ENCODE results near the gene COL4A2.
"Not testable (repeated sequence)": the region's sequence is repeated elsewhere in the genome, so short reads cannot be mapped to it uniquely, and the experiment has no call there.

The COL4A2 gene

DNA sequence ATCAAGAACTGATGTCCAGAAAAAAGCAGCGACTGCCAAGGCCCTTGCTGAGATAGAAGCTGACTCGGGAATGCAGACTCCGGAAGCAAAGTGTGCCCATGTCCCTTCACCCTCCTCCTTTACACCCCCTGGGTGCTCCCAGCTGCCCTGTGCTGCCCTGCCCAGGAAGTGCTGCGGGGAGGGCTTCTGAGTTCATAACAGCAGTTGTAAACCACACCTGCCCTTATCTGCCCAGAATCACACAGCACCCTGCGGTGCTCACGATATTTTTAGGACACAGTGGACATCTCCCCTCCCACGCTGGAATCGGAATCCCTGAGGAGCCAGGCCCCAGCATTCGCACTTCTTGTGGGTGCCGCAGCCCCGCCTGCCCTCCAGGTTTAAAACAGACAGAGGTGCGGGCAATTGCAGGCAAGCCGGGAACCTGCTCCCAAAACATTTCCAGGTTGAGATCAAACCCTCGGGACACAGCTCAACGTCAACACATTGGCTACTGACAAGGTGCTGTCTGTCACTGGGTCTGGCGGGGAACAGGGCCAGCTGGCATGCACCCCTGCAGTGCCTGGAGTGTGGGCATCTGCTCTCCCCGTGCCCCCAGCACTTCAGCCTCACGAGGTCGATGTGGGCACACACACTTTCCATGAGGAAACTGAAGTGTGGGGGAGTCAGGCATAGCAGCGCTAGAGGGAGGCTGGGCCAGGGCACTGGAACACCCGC lies 217.6 kb downstream of the COL4A2 start:
- Histone ChIP-seq H3K9me3 (ENCODE audit: control insufficient read depth in 1 of 2, low read length in 2 of 2) (no peaks in the 10 kb centered on the region), H3K4me1 (ENCODE audit: control insufficient read depth in 1 of 2, insufficient read depth in 2 of 2, low read length in 2 of 2) (peaks cover 72 to 92% of the 10 kb centered on the region in 2 donors), H3K4me3 (ENCODE audit: low read depth in 1 of 2, low read length in 2 of 2) (peak overlapping the region; percentile 44 to 45), H3K27ac (ENCODE audit: low read depth, low read length) (peak overlapping the region; percentile 64), H3K27me3 (ENCODE audit: control insufficient read depth in 1 of 2, insufficient read depth in 2 of 2, low read length in 2 of 2) (no peaks in the 10 kb centered on the region), H3K36me3 (ENCODE audit: control insufficient read depth in 1 of 2, insufficient read depth in 2 of 2, low read length in 2 of 2) (peaks cover 0 to 10% of the 10 kb centered on the region in 2 donors), H3K9ac (ENCODE audit: low read depth in 1 of 2, low read length in 2 of 2) (peak overlapping the region; percentile 45 to 51)

DNA sequence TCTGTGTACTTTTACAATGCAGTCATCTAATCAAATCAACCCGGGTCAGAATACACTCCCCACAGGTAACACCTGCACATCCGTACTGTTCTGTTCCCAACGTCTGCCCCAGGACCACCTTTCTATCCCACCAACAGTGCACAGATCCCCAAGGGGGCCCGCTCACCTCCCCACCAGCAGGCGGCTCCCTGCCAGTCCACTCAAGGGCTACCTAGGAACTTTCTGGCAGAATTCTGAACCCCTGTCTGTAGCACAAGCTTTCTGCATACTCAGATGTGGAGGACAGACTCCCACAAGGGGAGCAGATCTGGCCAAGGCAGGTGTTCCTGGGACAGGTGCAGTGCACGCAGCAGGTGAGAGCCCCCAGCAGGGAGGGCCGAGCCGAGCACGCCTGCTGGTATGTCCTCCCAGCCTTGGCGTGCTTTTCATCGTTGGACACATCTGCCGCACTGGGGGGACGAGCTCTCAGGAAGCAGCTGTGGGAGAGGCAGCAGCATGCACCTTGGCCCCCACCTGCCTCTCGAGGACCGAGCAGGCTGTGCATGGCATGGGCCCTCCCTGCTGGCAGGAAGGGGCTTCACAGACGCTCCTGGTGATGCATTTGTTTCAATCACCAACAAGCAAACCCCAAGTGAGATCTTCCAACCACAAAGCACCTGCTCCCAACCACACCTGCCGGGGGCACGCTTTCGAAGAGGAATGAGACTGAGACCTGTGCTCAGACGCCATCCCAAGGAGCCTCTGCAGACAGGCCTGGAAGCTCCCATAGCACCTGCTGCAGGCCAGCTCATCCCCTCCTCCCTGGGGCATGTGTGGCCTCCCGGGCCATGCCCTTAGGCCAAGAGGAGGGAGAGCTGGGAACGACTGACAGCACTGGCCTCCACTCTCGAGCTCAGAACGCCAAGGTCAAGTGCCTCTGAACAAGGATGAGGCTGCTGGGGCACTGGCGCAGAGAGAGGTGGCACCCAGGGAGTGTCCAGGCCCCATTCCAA lies 218.5 kb downstream of the COL4A2 start:
- Histone ChIP-seq H3K27ac (ENCODE audit: low read depth, low read length) (peak overlapping the region; percentile 64), H3K9me3 (ENCODE audit: control insufficient read depth in 1 of 2, low read length in 2 of 2) (no peaks in the 10 kb centered on the region), H3K4me3 (ENCODE audit: low read depth in 1 of 2, low read length in 2 of 2) (peak overlapping the region in 1 of 2 donors; percentile 44), H3K27me3 (ENCODE audit: control insufficient read depth in 1 of 2, insufficient read depth in 2 of 2, low read length in 2 of 2) (no peaks in the 10 kb centered on the region), H3K36me3 (ENCODE audit: control insufficient read depth in 1 of 2, insufficient read depth in 2 of 2, low read length in 2 of 2) (peaks cover 0 to 7% of the 10 kb centered on the region in 2 donors), H3K9ac (ENCODE audit: low read depth in 1 of 2, low read length in 2 of 2) (peak overlapping the region; percentile 19 to 51), H3K4me1 (ENCODE audit: control insufficient read depth in 1 of 2, insufficient read depth in 2 of 2, low read length in 2 of 2) (peaks cover 64 to 83% of the 10 kb centered on the region in 2 donors)

DNA sequence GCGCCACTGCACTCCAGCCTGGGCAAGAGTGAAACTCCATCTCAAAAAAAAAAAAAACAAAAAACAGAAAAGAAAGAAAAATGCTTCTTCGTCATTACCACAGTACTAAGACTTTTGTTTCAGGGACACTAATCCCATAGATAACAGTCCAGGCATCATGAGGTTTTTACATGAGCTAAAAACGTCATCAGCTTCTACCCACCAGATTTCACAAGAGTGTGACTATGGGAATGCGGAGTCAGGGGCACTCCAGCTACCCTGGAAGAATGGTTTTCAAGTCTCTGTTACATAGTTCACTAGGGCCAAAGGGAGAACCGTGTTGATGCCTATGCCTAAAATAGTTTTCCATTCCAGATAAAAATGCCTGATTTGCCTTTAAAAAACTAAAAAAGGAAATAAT lies 221.3 kb downstream of the COL4A2 start:
- Histone ChIP-seq H3K9ac (ENCODE audit: low read depth in 1 of 2, low read length in 2 of 2) (no peak overlapping the region), H3K36me3 (ENCODE audit: control insufficient read depth in 1 of 2, insufficient read depth in 2 of 2, low read length in 2 of 2) (peaks cover 0 to 4% of the 10 kb centered on the region in 2 donors), H3K4me3 (ENCODE audit: low read depth in 1 of 2, low read length in 2 of 2) (no peak overlapping the region), H3K9me3 (ENCODE audit: control insufficient read depth in 1 of 2, low read length in 2 of 2) (no peaks in the 10 kb centered on the region), H3K27ac (ENCODE audit: low read depth, low read length) (no peak overlapping the region), H3K4me1 (ENCODE audit: control insufficient read depth in 1 of 2, insufficient read depth in 2 of 2, low read length in 2 of 2) (peaks cover 57 to 64% of the 10 kb centered on the region in 2 donors), H3K27me3 (ENCODE audit: control insufficient read depth in 1 of 2, insufficient read depth in 2 of 2, low read length in 2 of 2) (no peaks in the 10 kb centered on the region)

DNA sequence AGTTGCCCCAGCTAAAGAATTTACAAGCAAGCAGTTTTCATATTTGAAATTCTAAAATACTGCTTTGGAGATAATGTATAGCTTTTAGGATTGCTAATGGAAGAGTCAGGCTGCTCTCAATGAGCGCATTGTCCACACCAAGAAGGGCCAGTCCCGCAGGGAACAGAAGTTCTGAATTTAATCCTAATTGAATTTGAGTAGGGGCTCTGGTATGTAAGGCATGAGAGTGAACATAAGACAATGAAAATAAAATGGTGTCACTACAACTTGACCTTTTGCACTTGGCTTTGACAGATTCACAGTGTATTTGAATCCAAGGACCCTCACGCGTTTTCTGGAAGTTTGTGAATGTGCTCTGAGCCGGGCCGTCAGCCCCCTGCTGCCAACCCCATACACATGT lies 221.8 kb downstream of the COL4A2 start:
- Histone ChIP-seq H3K9ac (ENCODE audit: low read depth in 1 of 2, low read length in 2 of 2) (no peak overlapping the region), H3K4me1 (ENCODE audit: control insufficient read depth in 1 of 2, insufficient read depth in 2 of 2, low read length in 2 of 2) (peaks cover 51 to 58% of the 10 kb centered on the region in 2 donors), H3K36me3 (ENCODE audit: control insufficient read depth in 1 of 2, insufficient read depth in 2 of 2, low read length in 2 of 2) (no peaks in the 10 kb centered on the region), H3K4me3 (ENCODE audit: low read depth in 1 of 2, low read length in 2 of 2) (no peak overlapping the region), H3K9me3 (ENCODE audit: control insufficient read depth in 1 of 2, low read length in 2 of 2) (no peaks in the 10 kb centered on the region), H3K27ac (ENCODE audit: low read depth, low read length) (peak overlapping the region; percentile 49), H3K27me3 (ENCODE audit: control insufficient read depth in 1 of 2, insufficient read depth in 2 of 2, low read length in 2 of 2) (no peaks in the 10 kb centered on the region)

DNA sequence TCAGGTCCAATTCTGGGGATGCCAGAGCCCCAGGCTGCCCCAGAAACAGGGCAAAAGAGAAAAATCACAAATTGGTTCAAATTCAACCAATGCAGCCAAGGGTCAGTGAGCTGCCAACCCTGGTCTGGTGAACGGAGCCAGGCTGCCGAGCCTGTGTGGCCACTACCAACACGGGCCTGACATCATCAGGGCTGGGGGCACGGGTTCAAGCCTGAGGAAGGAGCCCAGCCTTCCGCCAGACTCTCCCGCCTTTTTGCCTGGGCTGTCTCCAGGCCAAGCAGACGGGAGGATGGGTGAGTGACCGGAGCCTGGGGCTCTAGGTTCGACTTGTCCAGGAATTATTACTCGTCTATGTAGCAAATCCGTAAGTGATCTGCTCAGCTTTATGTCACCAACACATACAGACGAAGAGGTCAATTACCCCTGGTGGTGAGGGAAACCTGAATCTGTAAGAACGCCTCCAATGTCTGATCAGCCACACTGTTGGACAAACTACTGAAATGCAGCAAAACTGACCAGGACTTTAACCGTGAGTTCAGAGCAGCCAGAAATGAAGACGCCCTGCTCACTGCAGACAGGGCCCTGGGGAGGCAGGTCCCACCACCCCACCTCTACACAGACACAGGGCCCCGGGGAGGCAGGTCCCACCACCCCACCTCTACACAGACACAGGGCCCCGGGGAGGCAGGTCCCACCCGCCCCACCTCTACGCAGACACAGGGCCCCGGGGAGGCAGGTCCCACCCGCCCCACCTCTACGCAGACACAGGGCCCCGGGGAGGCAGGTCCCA lies 222.6 kb downstream of the COL4A2 start:
- H3K36me3 ChIP-seq (ENCODE audit: control insufficient read depth in 1 of 2, insufficient read depth in 2 of 2, low read length in 2 of 2): no peaks in the 10 kb centered on the region
- no peaks in the 10 kb centered on the region for H3K9me3 ChIP-seq (ENCODE audit: control insufficient read depth in 1 of 2, low read length in 2 of 2)
- no peak overlapping the region for H3K4me3 ChIP-seq (ENCODE audit: low read depth in 1 of 2, low read length in 2 of 2)
- no peaks in the 10 kb centered on the region for H3K27me3 ChIP-seq (ENCODE audit: control insufficient read depth in 1 of 2, insufficient read depth in 2 of 2, low read length in 2 of 2)
- H3K9ac ChIP-seq (ENCODE audit: low read depth in 1 of 2, low read length in 2 of 2): no peak overlapping the region
- H3K27ac ChIP-seq (ENCODE audit: low read depth, low read length): peak overlapping the region; percentile 49
- peaks cover 43 to 50% of the 10 kb centered on the region in 2 donors for H3K4me1 ChIP-seq (ENCODE audit: control insufficient read depth in 1 of 2, insufficient read depth in 2 of 2, low read length in 2 of 2)

DNA sequence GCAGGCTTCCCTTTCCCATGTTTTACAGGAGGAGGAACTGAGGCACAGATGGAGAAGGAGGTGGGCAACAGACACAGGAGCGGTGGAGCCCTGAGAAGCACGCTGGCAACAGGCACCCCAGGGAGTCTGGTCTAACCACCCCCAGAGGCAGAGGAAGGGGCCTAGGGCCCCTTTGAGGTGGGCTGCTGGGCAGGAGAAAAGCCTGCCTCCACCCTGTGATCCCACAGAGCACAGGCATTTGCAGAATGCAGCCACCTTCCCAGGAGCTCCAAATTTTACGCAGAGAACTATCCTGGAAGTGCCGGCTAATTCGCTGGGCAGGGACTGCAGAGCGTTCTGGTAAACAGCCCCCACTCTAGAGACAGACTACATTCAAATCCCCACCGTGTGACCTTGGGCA lies 224.0 kb downstream of the COL4A2 start:
- Histone ChIP-seq H3K27ac (ENCODE audit: low read depth, low read length) (no peak overlapping the region), H3K9me3 (ENCODE audit: control insufficient read depth in 1 of 2, low read length in 2 of 2) (no peaks in the 10 kb centered on the region), H3K9ac (ENCODE audit: low read depth in 1 of 2, low read length in 2 of 2) (no peak overlapping the region), H3K4me1 (ENCODE audit: control insufficient read depth in 1 of 2, insufficient read depth in 2 of 2, low read length in 2 of 2) (peaks cover 29 to 36% of the 10 kb centered on the region in 2 donors), H3K4me3 (ENCODE audit: low read depth in 1 of 2, low read length in 2 of 2) (no peak overlapping the region), H3K27me3 (ENCODE audit: control insufficient read depth in 1 of 2, insufficient read depth in 2 of 2, low read length in 2 of 2) (no peaks in the 10 kb centered on the region), H3K36me3 (ENCODE audit: control insufficient read depth in 1 of 2, insufficient read depth in 2 of 2, low read length in 2 of 2) (no peaks in the 10 kb centered on the region)

DNA sequence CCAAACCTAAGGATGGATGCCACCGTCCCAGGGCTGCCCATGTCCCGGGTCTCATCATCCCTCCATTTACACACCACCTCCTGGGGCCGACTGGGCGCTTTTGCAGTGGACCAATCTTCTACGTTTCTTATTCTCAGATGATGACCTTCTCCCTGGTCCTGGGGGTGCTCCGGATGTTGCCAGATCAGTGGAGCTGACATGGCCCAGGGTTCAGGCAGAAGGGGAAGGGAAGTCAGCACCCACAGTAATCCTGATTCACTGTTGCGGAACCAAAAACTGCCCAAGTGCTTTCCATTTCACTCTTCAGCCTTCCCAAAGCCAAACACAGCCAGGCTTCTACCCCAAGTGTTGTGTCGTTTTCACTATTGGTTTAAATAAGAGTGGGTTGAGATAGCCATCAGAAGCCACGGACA lies 224.6 kb downstream of the COL4A2 start:
- Histone ChIP-seq H3K4me1 (ENCODE audit: control insufficient read depth in 1 of 2, insufficient read depth in 2 of 2, low read length in 2 of 2) (peaks cover 24 to 31% of the 10 kb centered on the region in 2 donors), H3K27ac (ENCODE audit: low read depth, low read length) (no peak overlapping the region), H3K9me3 (ENCODE audit: control insufficient read depth in 1 of 2, low read length in 2 of 2) (no peaks in the 10 kb centered on the region), H3K4me3 (ENCODE audit: low read depth in 1 of 2, low read length in 2 of 2) (no peak overlapping the region), H3K36me3 (ENCODE audit: control insufficient read depth in 1 of 2, insufficient read depth in 2 of 2, low read length in 2 of 2) (no peaks in the 10 kb centered on the region), H3K27me3 (ENCODE audit: control insufficient read depth in 1 of 2, insufficient read depth in 2 of 2, low read length in 2 of 2) (no peaks in the 10 kb centered on the region), H3K9ac (ENCODE audit: low read depth in 1 of 2, low read length in 2 of 2) (no peak overlapping the region)

DNA sequence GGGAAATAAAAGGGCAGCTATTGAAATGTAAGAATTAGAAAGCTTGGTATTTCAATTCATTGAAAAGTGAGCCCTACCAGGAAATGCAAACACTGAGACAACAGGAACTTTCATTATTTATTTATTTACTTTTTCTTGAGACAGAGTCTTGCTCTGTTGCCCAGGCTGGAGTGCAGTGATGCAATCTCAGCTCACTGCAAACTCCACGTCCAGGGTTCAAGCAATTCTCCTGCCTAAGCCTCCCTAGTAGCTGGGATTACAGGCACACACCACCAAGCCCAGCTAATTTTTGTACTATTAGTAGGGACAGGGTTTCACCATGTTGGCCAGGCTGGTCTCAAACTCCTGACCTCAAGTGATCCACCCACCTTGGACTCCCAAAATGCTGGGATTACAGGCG lies 225.2 kb downstream of the COL4A2 start:
- not testable (repeated sequence) for H3K9ac ChIP-seq (ENCODE audit: low read depth in 1 of 2, low read length in 2 of 2); H3K27ac ChIP-seq (ENCODE audit: low read depth, low read length); H3K4me3 ChIP-seq (ENCODE audit: low read depth in 1 of 2, low read length in 2 of 2)

DNA sequence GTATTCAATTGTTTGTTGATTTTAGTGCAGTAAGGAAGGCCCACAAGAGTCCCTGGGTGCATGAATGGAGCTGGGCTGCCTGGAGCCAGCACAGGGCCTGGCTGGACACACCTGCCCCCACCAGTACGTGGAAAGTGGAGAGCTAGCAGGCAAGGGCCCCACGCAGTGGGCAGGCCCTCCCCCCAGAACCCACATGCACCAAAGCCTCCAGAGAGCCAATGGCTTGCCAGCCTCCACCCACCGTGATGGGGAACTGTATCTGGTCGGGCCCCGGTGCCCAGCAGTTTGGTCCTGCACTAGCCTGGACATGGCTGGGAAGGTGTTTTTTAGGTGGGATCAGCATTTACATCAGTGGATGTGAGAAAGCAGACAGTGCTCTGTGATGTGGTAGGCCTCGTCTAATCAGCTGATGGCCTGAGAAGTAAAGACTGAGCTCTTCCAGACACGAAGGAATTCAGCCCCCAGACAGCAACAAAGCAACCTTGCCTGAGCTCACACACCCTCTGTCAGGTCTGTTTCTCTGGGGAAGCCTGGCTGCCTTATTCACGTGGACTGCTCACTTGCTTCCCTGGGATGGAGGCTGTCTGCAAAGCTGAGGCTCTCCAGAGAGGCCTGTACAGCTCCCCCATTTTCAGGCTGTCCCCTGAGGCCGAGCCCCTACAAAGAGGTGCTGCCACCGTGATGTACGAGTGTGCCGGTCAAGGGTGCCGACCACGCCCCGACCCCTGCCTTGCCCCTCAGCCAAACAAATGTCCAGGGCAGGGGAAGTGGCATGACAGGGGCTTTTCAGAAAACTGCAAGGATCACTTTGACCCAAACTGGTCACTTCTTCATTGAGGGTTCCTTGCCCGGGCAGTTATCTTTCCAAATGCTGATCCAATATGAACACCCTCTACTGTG lies 226.9 kb downstream of the COL4A2 start:
- H3K27ac ChIP-seq (ENCODE audit: low read depth, low read length): no peak overlapping the region
- no peaks in the 10 kb centered on the region for H3K36me3 ChIP-seq (ENCODE audit: control insufficient read depth in 1 of 2, insufficient read depth in 2 of 2, low read length in 2 of 2)
- H3K27me3 ChIP-seq (ENCODE audit: control insufficient read depth in 1 of 2, insufficient read depth in 2 of 2, low read length in 2 of 2): no peaks in the 10 kb centered on the region
- H3K9me3 ChIP-seq (ENCODE audit: control insufficient read depth in 1 of 2, low read length in 2 of 2): no peaks in the 10 kb centered on the region
- H3K9ac ChIP-seq (ENCODE audit: low read depth in 1 of 2, low read length in 2 of 2): no peak overlapping the region
- peaks cover 9 to 13% of the 10 kb centered on the region in 2 donors for H3K4me1 ChIP-seq (ENCODE audit: control insufficient read depth in 1 of 2, insufficient read depth in 2 of 2, low read length in 2 of 2)
- H3K4me3 ChIP-seq (ENCODE audit: low read depth in 1 of 2, low read length in 2 of 2): no peak overlapping the region

More for the DNA sequence above, 225.2 kb downstream of the COL4A2 start:
- not testable (repeated sequence) for H3K27me3 ChIP-seq (ENCODE audit: control insufficient read depth in 1 of 2, insufficient read depth in 2 of 2, low read length in 2 of 2); H3K9me3 ChIP-seq (ENCODE audit: control insufficient read depth in 1 of 2, low read length in 2 of 2); H3K36me3 ChIP-seq (ENCODE audit: control insufficient read depth in 1 of 2, insufficient read depth in 2 of 2, low read length in 2 of 2)
- peaks cover 18 to 25% of the 10 kb centered on the region in 2 donors for H3K4me1 ChIP-seq (ENCODE audit: control insufficient read depth in 1 of 2, insufficient read depth in 2 of 2, low read length in 2 of 2)
